ENCODE data around the gene ATG13. TPM values are rescaled to one million over a fixed set of nuclear protein-coding genes. Genes with fewer than 3 reads are reported as not detected.

The ATG13 gene
- total RNA-seq, 2 experiments from 2014 or later: 95.7 to 102 TPM

DNA sequence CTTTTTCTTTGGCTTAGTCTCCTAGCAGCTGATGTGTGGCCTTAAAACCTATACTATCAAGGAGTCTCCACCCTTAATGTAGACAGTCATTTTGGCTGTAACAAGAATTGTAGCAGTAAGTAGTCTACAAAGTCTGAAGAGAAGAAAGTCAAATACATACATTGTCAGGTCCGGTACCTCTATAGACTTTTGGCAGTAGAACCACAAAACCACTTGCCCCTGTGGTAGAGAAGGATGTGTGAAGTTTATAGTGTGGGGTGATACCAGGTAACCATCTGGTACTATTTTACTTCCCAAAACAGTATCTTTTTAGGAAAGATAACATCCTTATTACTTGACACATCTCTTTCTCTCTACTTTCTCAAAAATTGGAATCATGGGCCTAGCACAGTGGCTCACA is 15.1 kb downstream of the ATG13 start:
- no peaks in the 10 kb centered on the region for H3K9me3 Mint-ChIP-seq

DNA sequence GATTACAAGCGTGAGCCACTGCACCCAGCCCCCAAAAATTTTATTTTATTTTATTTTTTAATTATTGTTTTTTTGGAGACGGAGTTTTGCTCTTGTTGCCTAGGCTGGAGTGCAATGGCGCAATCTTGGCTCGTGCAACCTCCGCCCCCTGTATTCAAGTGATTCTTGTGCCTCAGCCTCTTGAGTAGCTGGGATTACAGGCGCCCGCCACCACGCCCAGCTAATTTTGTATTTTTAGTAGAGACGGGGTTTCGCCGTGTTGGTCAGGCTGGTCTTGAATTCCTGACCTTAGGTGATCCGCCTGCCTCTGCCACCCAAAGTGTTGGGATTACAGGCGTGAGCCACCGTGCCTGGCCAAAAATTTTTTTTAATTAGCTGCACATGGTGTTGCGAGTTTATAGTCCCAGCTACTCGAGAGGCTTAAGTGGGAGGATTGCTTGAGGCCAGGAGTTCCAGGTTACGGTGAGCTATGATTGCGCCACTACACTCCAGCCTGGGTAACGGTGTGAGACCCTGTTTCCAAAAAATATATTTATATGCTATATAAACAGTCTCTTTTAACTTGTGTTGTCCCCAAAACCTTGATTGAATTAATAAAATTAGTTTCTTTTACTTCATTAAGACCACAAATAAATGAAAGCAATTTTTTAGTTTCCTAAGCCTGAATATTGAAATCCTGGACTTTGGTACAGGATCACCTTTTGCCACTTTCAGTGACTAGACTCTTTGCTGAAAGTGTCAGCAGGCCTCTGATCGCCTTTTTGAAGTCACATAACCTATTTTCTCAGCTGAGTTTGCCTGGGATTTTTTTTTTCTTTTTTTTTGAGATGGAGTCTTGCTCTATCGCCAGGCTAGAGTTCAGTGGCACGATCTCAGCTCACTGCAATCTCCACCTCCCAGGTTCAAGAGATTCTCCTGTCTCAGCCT is 16.2 kb downstream of the ATG13 start:
- no peaks in the 10 kb centered on the region for H3K9me3 Mint-ChIP-seq

More for the DNA sequence above, 15.1 kb downstream of the ATG13 start:
- no peak overlapping the region for H3K4me3 Mint-ChIP-seq
- no peaks in the 10 kb centered on the region for H3K27me3 ChIP-seq (ENCODE audit: control insufficient read depth in 1 of 2, insufficient read depth in 2 of 2, low read length in 2 of 2)
- intact Hi-C loops (cut with DNase I, micrococcal nuclease): no loop called here
- CTCF ChIA-PET: no interaction called here
- POLR2A ChIA-PET: interaction anchor here (1.1 kb wide), 1 partner anchor 15 kb away, joined by 3 read pairs; the partner anchor contains the start of genes ATG13 and HARBI1
- H3K27me3 Mint-ChIP-seq: no peaks in the 10 kb centered on the region
- H3K4me1 ChIP-seq (ENCODE audit: insufficient read depth, low read length): peaks cover 2% of the 10 kb centered on the region
- no peak overlapping the region for H3K4me3 ChIP-seq (ENCODE audit: low read length)
- TF ChIP-seq, protein P1, sequence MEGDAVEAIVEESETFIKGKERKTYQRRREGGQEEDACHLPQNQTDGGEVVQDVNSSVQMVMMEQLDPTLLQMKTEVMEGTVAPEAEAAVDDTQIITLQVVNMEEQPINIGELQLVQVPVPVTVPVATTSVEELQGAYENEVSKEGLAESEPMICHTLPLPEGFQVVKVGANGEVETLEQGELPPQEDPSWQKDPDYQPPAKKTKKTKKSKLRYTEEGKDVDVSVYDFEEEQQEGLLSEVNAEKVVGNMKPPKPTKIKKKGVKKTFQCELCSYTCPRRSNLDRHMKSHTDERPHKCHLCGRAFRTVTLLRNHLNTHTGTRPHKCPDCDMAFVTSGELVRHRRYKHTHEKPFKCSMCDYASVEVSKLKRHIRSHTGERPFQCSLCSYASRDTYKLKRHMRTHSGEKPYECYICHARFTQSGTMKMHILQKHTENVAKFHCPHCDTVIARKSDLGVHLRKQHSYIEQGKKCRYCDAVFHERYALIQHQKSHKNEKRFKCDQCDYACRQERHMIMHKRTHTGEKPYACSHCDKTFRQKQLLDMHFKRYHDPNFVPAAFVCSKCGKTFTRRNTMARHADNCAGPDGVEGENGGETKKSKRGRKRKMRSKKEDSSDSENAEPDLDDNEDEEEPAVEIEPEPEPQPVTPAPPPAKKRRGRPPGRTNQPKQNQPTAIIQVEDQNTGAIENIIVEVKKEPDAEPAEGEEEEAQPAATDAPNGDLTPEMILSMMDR (IDR thresholded peaks at IDR 0.05): no peak
- no peak overlapping the region for H3K27ac ChIP-seq (ENCODE audit: low read depth in 1 of 2, low read length in 2 of 2)
- H3K36me3 Mint-ChIP-seq (ENCODE audit: low read depth): peaks cover 65% of the 10 kb centered on the region
- ATAC-seq (ENCODE audit: poor library complexity): no peak
- no peak overlapping the region for H3K27ac Mint-ChIP-seq
- peaks cover 51% of the 10 kb centered on the region for H3K36me3 ChIP-seq (ENCODE audit: insufficient read depth, low read length)
- H3K9me3 ChIP-seq (ENCODE audit: control insufficient read depth in 1 of 2, insufficient read depth in 1 of 2, low read length in 2 of 2): no peaks in the 10 kb centered on the region
- peaks cover 9% of the 10 kb centered on the region for H3K4me1 Mint-ChIP-seq (ENCODE audit: low read depth)
- DNase-seq: peak in 1 of 14 experiments; percentile 18

DNA sequence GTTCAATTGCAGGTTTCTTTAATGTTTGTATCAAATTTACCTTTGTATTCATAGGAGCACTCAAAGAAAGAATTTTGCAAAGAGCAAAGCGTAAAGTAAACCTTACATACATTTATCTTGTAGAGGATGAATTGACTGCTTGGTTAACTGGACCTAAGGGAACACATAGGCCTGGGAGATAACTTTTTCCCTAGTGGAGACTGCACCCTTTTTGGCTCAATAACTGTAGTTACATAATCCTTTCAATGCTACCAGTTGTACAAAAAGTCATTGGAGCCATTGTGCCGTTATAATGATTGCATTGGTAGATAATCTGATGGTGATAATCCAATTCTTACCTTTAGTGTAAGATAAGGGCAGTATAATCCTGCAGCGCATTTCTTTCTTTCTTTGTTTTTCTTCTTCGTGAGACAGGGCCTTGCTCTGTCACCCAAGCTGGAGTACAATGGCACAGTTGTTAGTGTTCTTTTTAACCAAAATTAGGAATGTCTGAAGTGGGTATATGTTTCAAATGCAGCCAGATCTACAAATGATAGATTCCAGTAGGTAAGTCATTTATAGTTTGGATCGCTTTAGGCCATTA is 18.3 kb downstream of the ATG13 start:
- ATAC-seq (ENCODE audit: poor library complexity) (no peak), DNase-seq (no peak)
- TF ChIP-seq, protein P1 (IDR thresholded peaks at IDR 0.05): no peak
- no peaks in the 10 kb centered on the region for H3K9me3 Mint-ChIP-seq
- H3K4me1 Mint-ChIP-seq (ENCODE audit: low read depth): peaks cover 13% of the 10 kb centered on the region
- intact Hi-C loops (cut with DNase I, micrococcal nuclease): no loop called here
- CTCF ChIA-PET: no interaction called here
- H3K27ac Mint-ChIP-seq: no peak overlapping the region
- Histone ChIP-seq H3K27ac (ENCODE audit: low read depth in 1 of 2, low read length in 2 of 2) (no peak overlapping the region), H3K9me3 (ENCODE audit: control insufficient read depth in 1 of 2, insufficient read depth in 1 of 2, low read length in 2 of 2) (no peaks in the 10 kb centered on the region), H3K4me3 (ENCODE audit: low read length) (no peak overlapping the region), H3K27me3 (ENCODE audit: control insufficient read depth in 1 of 2, insufficient read depth in 2 of 2, low read length in 2 of 2) (no peaks in the 10 kb centered on the region), H3K4me1 (ENCODE audit: insufficient read depth, low read length) (peaks cover 4% of the 10 kb centered on the region), H3K36me3 (ENCODE audit: insufficient read depth, low read length) (peaks cover 54% of the 10 kb centered on the region)
- no peak overlapping the region for H3K4me3 Mint-ChIP-seq
- POLR2A ChIA-PET: no interaction called here
- H3K27me3 Mint-ChIP-seq: no peaks in the 10 kb centered on the region
- peaks cover 64% of the 10 kb centered on the region for H3K36me3 Mint-ChIP-seq (ENCODE audit: low read depth)

More for the DNA sequence above, 16.2 kb downstream of the ATG13 start:
- DNase-seq (no peak), ATAC-seq (ENCODE audit: poor library complexity) (no peak)
- intact Hi-C loops (cut with DNase I, micrococcal nuclease): no loop called here
- Mint-ChIP-seq H3K4me3 (no peak overlapping the region), H3K27ac (no peak overlapping the region), H3K27me3 (no peaks in the 10 kb centered on the region), H3K36me3 (ENCODE audit: low read depth) (peaks cover 63% of the 10 kb centered on the region), H3K4me1 (ENCODE audit: low read depth) (peaks cover 11% of the 10 kb centered on the region)
- no peak overlapping the region for H3K27ac ChIP-seq (ENCODE audit: low read depth in 1 of 2, low read length in 2 of 2)
- TF ChIP-seq, protein P1 (IDR thresholded peaks at IDR 0.05): no peak
- H3K4me3 ChIP-seq (ENCODE audit: low read length): no peak overlapping the region
- H3K9me3 ChIP-seq (ENCODE audit: control insufficient read depth in 1 of 2, insufficient read depth in 1 of 2, low read length in 2 of 2): no peaks in the 10 kb centered on the region
- ChIA-PET POLR2A (no interaction called here), CTCF (interaction anchor here (0.6 kb wide), 2 partner anchors 8 to 147 kb away, joined by 3 read pairs; no protein-coding TSS in a partner anchor)
- H3K4me1 ChIP-seq (ENCODE audit: insufficient read depth, low read length): no peaks in the 10 kb centered on the region
- no peaks in the 10 kb centered on the region for H3K27me3 ChIP-seq (ENCODE audit: control insufficient read depth in 1 of 2, insufficient read depth in 2 of 2, low read length in 2 of 2)
- peaks cover 58% of the 10 kb centered on the region for H3K36me3 ChIP-seq (ENCODE audit: insufficient read depth, low read length)

Measured in CD4-positive, alpha-beta T cell (primary cell).